HG02759 (cell line): ENCODE data around the gene SVEP1.

Experiments used
- ATAC-seq: cut with Tn5 transposase; IDR thresholded peaks from one replicate; pipeline ENCODE4 v1.9.1; 2021; ENCODE audit warnings: mild to moderate bottlenecking, moderate library complexity; ENCODE audit not compliant: unreplicated experiment

The SVEP1 gene

GRCh38 chr9:110528645-110529044 is 50.9 kb downstream of the SVEP1 start:
- no peak for ATAC-seq

GRCh38 chr9:110526426-110526825 is 53.1 kb downstream of the SVEP1 start:
- no peak for ATAC-seq

DNA sequence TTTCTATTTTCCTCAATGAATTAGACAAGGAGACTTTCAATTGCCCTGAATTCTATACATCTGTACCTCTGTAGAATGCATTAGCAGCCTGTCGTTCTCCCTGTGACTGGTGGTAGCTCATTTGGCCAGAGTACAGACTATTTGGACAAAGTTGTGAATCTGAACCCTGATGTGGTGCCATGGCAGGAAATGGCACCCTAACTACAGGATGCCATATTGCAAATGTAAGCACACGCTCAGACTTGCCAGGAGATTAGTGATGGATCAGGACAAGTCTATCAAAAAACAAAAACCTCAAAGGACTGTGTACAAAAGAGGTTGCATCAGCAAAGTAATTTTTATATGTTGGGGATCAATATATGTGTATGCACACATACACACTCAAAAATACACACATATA is 58.3 kb downstream of the SVEP1 start:
- no peak for ATAC-seq

- ATAC-seq = no peak
These were observed 59.3 kb downstream of the SVEP1 start for GRCh38 chr9:110520120-110520701.

GRCh38 chr9:110517483-110517882 is 62.1 kb downstream of the SVEP1 start:
- ATAC-seq = no peak

DNA sequence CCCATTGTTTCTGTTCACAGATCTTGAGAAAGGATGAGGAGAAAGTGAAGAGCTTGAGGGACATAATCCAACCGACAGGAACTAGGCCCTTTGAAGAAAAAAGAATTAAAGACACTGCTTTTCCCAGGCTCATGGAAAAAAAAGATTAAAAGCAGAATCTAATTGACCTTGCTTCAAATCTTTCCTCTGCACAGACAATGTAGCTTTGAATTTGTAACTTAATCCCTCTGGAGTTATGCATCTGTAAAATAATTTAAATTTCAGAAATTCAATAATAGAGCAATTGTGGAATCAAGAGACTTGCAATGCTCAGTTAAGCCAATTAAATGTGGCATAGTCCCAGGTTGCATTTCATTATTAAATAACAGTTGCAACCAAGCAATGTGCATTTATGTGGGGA is 64.6 kb downstream of the SVEP1 start:
- ATAC-seq = no peak

DNA sequence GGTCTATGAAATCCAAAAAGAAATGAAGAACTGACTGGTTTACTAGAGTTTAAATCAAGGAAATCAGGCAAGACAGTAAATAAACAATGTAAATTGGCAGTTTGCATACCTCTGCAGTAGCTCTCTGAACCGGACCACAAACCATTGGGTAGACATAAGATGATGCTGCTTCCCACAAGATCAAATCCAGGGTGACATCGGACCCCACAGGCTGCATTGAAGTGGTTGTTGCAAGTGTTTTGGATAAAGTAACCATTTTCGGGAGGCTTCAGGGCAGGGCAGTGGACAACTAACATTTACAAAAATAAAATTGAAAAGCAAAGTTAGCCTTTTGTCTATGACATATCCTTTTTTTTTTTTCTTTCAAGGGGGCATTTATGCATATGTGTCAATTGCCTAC is 66.7 kb downstream of the SVEP1 start:
- no peak for ATAC-seq

GRCh38 chr9:110509792-110510191 is 69.7 kb downstream of the SVEP1 start:
- ATAC-seq = no peak

- no peak for ATAC-seq
These were observed 76.7 kb downstream of the SVEP1 start for GRCh38 chr9:110502842-110503241.

DNA sequence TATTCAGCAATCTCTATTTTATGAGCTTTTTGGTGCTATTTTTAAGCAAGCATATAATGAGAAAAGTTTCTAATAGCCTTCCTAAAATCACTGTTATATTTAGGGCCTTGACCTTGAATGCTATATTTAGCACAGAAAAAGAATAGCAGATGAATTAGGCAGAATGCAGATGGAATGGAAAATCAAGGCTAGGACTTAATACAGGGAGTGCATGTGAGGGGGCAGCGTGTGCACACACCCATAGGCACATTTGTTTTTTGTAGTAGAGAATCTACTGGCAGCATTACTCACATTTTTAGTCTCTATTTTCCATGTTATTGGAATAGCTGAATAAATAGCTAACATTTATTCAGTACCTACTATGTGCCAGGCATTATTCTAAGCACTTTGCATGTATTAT is 79.9 kb downstream of the SVEP1 start:
- no peak for ATAC-seq

DNA sequence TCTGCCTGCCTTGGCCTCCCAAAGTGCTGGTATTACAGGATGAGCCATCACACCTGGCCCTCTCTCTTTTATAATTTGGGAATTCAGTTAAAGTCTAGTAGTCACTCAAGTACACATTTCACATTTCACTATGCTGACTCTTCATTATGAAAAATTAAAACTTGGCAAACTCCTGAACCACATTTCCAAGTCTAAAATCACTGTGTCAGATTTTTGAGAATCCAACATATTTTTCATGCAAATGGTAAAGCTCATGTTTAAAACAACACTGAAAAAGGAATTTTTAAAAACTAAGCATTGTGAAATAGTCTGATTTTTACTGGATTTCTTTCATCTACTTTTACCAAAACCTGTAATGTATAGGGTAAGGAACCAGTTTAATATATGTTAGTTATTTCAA is 92.3 kb downstream of the SVEP1 start:
- ATAC-seq = no peak

DNA sequence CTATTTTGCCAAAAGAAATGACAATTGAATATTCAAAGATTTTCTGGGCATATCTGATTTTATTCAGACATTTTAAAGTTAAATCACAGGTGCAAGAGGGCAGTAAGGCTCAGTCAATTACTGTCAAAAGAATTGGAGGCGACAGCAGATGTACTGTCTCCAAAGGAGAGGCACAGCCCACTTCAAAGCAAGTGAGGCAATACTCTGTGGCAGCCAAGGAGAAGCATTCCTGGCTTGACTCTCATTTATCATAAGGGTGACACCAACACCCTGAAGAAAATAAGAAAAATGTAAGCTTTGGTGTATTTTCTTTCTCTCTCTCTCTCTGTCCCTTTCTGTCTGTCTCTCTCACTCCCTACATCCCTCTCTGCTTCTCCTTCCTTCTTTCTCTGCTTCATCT is 93.3 kb downstream of the SVEP1 start:
- no peak for ATAC-seq

GRCh38 chr9:110479481-110479880 is 100.1 kb downstream of the SVEP1 start:
- no peak for ATAC-seq

DNA sequence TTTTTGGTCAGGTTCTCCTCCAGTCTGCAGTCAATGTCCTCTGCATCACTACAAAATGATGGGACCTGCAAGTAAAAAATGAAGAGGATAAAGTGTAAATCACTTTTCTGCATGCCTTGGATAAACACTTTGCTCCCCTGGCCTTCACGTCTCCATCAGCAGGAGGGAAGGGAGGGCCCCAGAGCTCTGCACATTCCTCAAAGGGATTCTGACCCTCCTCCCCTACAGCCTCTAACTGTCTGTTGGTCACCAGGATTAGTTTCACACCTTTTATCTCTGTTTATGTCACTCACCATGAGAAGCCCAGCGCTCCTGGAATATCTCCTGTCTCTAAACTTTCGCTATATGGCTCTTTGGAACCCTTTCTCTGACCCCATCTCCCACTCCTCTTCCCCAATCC is 103.3 kb downstream of the SVEP1 start:
- no peak for ATAC-seq

- ATAC-seq = no peak
These were observed 107.4 kb downstream of the SVEP1 start for GRCh38 chr9:110472111-110472510.

DNA sequence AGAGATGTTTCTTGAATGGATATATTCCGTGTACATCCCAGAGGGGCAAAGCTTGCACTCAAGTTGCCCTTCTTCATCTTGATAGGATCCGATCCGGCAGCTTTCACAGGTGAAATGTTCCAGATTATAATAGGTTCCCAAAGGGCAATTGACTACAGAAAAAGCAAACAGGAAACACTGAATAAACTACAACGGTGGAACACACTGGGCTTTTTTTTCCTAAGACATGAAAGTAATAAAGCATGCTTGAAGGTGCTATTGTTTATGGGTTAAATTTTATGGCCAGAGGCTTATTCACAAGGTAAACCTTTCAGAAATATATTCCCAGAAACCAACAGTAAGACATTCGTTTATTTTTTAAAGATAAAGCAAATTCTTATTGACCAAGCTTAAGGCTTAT is 110.6 kb downstream of the SVEP1 start:
- ATAC-seq = no peak

DNA sequence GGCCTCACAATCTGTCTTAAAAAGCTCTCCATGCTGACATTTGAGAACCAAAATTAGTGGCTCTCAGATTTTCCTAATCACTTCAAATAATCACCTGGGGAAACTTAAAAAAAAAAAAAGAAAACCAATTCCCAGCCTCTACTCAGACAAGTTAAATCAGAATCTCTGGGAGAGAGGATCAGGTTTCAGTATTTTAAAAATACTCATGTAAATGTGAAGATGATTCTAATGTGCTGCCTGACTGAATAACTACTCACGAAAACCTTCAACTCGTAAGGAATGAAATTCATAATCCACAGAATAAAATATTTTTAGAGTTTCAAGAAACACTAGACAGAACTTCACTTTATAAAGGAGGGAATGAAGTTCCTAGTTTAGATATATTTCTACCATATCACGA is 114.4 kb downstream of the SVEP1 start:
- no peak for ATAC-seq

DNA sequence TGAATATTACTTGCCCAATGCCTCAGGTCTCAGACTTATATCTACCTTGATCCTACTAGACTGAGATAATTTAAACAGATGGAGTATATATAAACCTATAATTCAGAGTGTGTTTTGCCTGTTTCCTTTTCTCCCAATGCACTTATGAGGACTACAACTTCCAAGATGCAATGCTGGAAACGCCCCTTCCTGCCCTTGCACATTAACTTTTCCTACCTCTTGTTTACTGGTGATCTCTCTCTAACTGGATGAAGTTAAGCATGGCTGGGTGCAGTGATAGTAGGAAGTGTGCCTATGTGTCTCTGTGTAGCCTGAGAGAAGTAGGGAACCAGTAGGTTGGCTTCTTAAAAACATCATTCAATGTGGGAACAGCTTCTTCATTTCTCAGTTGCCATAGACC is 115.2 kb downstream of the SVEP1 start:
- no peak for ATAC-seq

DNA sequence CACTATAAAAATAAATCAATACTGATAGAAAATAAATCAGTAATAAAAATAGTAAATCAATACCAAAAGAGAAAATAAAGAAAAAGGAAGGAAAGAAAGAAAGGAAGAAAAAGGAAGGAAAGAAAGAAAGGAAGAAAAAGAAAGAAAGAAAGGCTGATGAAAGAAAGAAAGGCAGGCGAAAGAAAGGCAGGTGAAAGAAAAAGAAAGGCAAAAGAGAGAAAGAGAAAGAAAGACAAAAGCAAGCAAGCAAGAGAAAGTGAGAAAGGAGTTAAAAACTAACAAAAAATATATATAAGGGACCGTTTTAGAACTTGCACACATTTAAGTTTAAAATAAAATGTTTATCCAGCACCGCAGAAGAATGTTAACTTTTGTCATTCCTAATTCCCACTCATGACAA is 116.0 kb downstream of the SVEP1 start:
- no peak for ATAC-seq

DNA sequence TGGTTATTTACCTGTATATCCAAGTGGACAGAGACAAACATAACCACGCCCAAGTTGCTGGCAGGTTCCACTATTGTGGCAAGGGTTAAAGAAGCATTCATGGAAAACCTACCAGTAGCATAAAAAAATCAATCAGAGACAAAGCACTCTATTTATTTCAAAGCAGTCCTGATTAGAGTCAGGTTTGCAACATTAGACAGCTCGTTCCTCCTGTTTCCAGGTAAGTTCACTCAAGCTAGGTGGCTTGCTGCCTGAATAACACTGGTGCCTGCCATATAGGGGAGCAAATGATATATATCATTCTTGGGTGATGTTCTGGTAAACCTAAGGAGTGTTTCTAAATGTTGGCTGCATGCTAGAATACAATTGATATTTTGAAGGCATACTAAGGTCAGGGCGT is 122.3 kb downstream of the SVEP1 start:
- ATAC-seq = no peak

DNA sequence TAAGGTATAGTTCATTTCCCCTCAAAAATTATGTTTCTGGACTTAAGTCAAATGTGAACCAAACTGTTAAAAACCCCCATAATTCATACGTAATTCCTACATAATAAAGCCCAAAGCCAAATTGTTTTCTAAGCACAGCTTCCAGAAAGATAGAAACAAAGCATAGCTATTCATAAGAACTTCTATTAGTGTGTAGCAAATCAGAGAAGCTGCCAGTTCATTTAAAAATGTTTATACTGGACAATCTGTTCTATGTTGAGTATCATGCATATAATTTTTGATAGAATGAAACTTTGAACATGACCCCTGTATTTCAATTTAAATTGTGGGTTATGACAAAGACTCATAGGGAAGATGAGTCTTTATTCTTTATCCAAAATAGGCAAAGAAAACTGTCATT is 122.9 kb downstream of the SVEP1 start:
- ATAC-seq = no peak

DNA sequence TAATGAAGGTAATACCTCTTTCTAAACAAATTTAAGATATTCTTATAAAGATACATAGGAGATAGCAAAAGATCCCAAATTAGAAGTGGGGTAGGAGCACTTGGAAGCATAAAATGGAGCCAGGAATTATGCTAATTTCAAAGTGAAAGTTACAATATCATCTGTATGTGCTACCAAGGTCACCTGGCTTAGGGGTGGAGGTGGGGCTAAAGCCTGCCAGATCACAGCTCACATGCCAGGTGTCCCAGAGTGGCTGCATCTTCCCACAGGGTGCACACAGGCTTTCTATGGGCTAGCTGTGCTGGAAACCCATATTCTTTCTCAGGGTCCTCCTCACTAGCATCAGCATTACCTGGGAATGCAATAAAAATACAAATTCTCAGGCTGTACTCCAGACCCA is 123.7 kb downstream of the SVEP1 start:
- no peak for ATAC-seq

- ATAC-seq = no peak
These were observed 127.2 kb downstream of the SVEP1 start for GRCh38 chr9:110452227-110452801.
